T-helper 22 cell (primary cell): Measurements from ENCODE around the gene KCNN3.

Experiments
- DNase-seq: peaks from one replicate; pipeline ENCODE4 v3.0.0-alpha.2; 2020; ENCODE audit warnings: low read depth

The KCNN3 gene

DNA sequence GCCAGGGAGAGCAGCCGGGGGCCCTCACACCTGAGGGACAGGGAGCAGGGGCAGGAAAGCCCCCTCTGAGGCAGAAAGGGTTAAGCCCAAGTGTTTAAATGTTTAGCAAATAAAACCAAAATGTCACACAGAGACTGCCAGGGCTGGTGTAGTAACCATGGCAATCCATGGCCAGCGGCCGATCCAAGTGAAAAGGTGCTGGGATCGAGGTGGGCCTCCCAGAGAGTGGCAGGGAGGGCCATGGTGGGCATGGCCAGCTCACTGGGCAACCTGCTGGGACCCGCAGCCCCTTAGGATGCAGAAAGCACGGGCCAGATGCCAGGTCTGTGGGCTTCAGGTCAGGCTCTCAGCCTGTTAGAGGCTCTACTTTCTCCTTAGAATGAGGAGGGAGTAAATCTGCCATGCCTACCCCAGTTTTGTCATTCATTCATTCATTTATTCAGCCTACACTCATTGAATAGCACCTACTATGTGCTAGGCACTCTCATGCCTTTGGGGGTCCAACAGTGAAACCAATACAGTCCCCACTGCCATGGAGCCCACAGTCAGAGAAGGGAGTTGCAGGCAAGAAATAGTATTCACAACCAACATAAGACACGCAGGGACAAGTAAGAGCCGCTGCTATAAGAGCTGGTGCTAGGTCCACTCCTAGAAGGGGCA, 56.1 kb downstream of the KCNN3 start:
- no peak for DNase-seq

- DNase-seq, result no peak
Measured at GRCh38 chr1:154813300-154813816, 56.7 kb downstream of the KCNN3 start.

DNA sequence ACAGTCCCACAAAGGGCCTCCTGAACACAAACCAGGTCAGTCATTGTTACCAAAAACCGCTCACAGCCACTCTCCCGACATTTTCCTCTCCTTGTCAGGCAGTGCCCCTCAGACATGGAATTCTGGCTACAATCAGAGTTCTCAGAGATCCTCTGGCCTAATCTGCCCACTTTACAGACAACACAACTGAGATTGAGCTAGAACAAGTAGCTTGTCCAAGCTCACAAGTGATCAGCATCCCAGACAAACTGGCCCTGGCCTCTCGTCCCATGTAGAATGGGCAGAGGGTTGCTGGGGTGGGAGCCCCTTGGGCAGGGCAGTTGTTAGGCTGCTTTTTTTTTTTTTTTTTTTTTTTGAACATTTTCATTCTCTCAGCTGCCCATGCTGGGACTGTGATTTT, 57.2 kb downstream of the KCNN3 start:
- DNase-seq, result no peak

DNA sequence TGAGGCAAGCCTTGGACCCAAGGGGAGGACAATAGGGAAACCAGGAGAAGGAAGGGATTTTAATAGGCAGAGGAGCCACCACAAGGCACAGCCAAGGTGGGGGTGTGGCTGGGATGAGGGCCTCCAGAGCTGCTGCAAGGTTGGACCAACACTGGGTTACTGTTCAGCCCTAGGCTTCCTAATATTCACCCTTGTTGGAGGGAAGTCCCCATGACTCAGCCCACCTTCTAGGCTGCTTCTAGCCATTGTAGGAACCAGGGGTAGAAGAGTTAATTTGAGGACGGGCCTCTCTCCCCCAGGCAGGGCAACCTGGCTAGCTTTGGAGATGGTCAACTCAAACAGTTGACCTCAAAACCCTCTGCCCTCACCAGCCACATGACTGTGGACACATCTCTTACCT, 59.5 kb downstream of the KCNN3 start:
- no peak for DNase-seq

GRCh38 chr1:154809436-154810413, 60.4 kb downstream of the KCNN3 start:
- no peak for DNase-seq

- no peak for DNase-seq
Measured at GRCh38 chr1:154808909-154809262, 61.2 kb downstream of the KCNN3 start.

GRCh38 chr1:154808261-154808908, 61.7 kb downstream of the KCNN3 start:
- DNase-seq, result no peak

- no peak for DNase-seq
Measured at GRCh38 chr1:154807048-154807591, 63.0 kb downstream of the KCNN3 start.

GRCh38 chr1:154806333-154806732, 63.7 kb downstream of the KCNN3 start:
- no peak for DNase-seq

GRCh38 chr1:154802982-154803920, 66.8 kb downstream of the KCNN3 start:
- DNase-seq, result no peak

GRCh38 chr1:154802336-154802969, 67.6 kb downstream of the KCNN3 start:
- no peak for DNase-seq

DNA sequence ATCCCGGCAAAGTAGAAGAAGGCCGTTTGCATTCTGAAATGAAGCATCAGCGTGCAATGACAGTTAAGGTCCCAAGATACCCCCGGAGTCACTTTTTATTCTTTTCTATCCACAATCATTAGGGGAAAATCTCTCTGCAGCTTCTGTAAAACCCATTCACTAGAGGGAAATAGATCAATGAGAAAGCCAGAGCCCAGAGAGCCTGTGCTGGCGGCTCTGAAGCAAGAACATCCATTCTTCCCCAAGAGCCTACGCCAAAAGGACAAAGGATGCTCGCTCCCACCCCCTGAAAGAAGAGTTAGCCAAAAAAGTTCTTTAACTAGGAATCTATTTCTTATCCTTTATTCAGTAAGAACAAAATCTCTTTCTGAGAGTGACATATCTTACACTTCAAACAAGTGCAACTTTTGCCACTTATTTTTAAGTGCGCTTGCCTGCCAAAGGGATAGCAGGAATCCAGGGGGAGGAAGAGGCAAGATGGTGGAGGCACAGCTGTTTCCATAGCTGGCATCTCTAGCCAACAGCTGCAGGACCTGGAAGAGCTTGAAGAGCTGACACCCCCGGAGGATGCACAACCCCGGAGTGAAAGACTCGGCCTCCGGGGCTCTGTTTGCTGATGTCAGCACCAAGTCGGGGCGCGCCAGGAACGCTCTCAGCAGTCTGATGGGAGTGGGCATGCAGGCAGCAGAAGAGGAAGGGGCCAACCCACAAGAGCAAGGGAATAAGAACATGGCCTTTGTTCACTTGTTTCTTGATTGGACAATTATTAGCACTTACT, 68.7 kb downstream of the KCNN3 start:
- DNase-seq, result no peak

GRCh38 chr1:154799188-154799587, 70.9 kb downstream of the KCNN3 start:
- no peak for DNase-seq

GRCh38 chr1:154798645-154799044, 71.4 kb downstream of the KCNN3 start:
- no peak for DNase-seq

DNA sequence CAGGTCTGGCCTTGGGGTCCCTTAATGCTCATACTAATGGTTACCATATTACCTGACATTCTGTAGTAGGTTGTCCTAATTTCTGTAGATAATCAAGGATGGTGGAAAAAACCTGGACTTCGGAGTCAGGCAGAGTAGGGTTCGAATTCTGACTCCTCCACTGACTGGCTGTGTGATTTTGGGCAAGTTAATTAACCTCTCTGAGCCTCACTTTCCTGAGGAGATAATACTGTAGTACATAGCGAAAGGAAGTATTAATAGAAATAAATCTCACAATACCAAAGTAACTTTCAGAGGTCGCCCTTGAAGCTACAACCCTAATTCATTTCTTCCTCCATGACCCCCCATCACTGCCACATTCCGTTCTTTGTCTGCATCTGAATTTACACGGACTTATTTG, 72.9 kb downstream of the KCNN3 start:
- DNase-seq, result no peak

GRCh38 chr1:154796303-154796892, 73.7 kb downstream of the KCNN3 start:
- no peak for DNase-seq

DNA sequence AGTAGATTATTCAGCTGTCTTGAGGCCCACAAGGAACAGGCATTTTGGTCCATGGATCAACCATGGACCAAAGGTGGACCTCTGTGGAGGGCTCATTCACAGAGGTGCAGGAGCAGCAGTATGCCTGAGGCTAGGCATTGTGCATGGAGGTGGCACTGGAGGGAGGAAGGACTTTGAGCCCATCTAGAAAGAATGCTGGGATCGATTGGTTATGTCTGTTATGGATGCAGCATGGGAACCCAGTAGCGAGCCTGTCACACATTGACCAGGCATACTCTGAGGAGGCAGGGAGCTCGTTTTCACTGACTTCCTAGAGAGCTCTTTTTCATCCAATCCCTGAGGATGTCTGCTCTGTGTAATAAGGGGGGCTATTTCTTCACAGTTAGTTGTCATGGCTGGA, 75.5 kb downstream of the KCNN3 start:
- DNase-seq, result no peak

- no peak for DNase-seq
Measured at GRCh38 chr1:154793685-154794084, 76.4 kb downstream of the KCNN3 start.

DNA sequence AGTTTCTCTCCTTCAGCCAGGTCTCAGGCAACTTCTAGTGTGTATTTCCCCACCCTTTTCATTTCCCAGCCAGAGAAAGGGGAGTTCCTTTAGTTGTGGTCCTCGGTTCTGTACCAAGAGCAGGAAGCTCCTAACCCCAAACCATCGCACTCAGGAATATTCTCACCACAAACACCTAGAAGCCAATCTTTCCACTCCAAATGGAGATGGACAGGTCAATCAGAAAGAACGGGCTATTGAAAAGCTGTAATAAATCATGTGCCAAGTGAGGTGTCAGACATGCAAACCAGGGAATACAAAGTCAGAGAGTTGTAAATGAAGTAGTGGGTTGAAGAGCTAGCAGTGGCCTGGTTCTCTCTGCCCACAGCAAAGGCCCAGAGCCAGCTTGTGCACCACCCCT, 77.2 kb downstream of the KCNN3 start:
- no peak for DNase-seq
